H9 (cell line): ENCODE results near the gene SPATA20. TPM values are rescaled to one million over a fixed set of nuclear protein-coding genes. Genes with fewer than 3 reads are reported as not detected.
A peak's percentile ranks its signal among the peaks of the same experiment; 100 is the strongest.

ENCODE experiments used
- DNase-seq: peaks from one replicate; pipeline ENCODE4 v3.0.0-alpha.2; 2017
- H2AFZ ChIP-seq: one replicate; pipeline ENCODE4 v1.6.1; 2013; ENCODE audit warnings: mild to moderate bottlenecking, low read length, control low read depth, moderate library complexity
- H2AK5ac ChIP-seq: 2 replicates; pipeline ENCODE4 v1.6.1; 2013; ENCODE audit warnings: low read length, control low read depth, mixed read lengths; ENCODE audit not compliant: insufficient read length
- H2BK120ac ChIP-seq: one replicate; pipeline ENCODE4 v1.6.1; 2013; ENCODE audit warnings: low read depth, mild to moderate bottlenecking, low read length, control low read depth, inconsistent platforms; ENCODE audit not compliant: poor library complexity, severe bottlenecking
- H2BK12ac ChIP-seq: 2 replicates; pipeline ENCODE4 v1.6.1; 2013; ENCODE audit warnings: low read length, control low read depth, mixed read lengths, low read depth; ENCODE audit not compliant: insufficient read length
- H2BK15ac ChIP-seq: 2 replicates; pipeline ENCODE4 v1.6.1; 2013; ENCODE audit warnings: low read depth, low read length, control low read depth
- H2BK20ac ChIP-seq: one replicate; pipeline ENCODE4 v1.6.1; 2013; ENCODE audit warnings: low read depth, mild to moderate bottlenecking, low read length, control low read depth, inconsistent platforms; ENCODE audit not compliant: poor library complexity, severe bottlenecking
- H2BK5ac ChIP-seq: 2 replicates; pipeline ENCODE4 v1.6.1; 2013; ENCODE audit warnings: low read length, control low read depth, mixed read lengths; ENCODE audit not compliant: insufficient read length
- H3K14ac ChIP-seq: 2 replicates; pipeline ENCODE4 v1.6.1; 2013; ENCODE audit warnings: low read length, control low read depth; ENCODE audit not compliant: insufficient read depth
- H3K18ac ChIP-seq: 2 replicates; pipeline ENCODE4 v1.6.1; 2013; ENCODE audit warnings: low read depth, mild to moderate bottlenecking, mixed read lengths, low read length, control low read depth; ENCODE audit not compliant: insufficient read length
- H3K23ac ChIP-seq: 2 replicates; pipeline ENCODE4 v1.6.1; 2013; ENCODE audit warnings: low read length, control low read depth, mixed read lengths, low read depth; ENCODE audit not compliant: insufficient read length
- H3K23me2 ChIP-seq: 2 replicates; pipeline ENCODE4 v1.6.1; 2013; ENCODE audit warnings: low read depth, mild to moderate bottlenecking, mixed read lengths, low read length, control low read depth; ENCODE audit not compliant: insufficient read length, poor library complexity, severe bottlenecking
- H3K27ac ChIP-seq: 2 replicates; pipeline ENCODE4 v1.5.1; 2013; ENCODE audit warnings: low read length, control low read depth, mixed read lengths, low read depth; ENCODE audit not compliant: insufficient read length
- H3K27me3 ChIP-seq: 2 replicates; pipeline ENCODE4 v1.6.1; 2013; ENCODE audit warnings: low read length, control low read depth, inconsistent platforms; ENCODE audit not compliant: insufficient read depth
- H3K4ac ChIP-seq: 2 replicates; pipeline ENCODE4 v1.6.1; 2013; ENCODE audit warnings: low read depth, mild to moderate bottlenecking, control low read depth, inconsistent platforms, low read length, moderate library complexity
- H3K4me1 ChIP-seq: 2 replicates; pipeline ENCODE4 v1.6.1; 2013; ENCODE audit warnings: low read length, control low read depth, inconsistent platforms; ENCODE audit not compliant: insufficient read depth
- H3K4me2 ChIP-seq: 2 replicates; pipeline ENCODE4 v1.6.1; 2013; ENCODE audit warnings: low read length, control low read depth, mixed read lengths; ENCODE audit not compliant: insufficient read length, insufficient read depth
- H3K56ac ChIP-seq: 2 replicates; pipeline ENCODE4 v1.6.1; 2013; ENCODE audit warnings: low read depth, mild to moderate bottlenecking, mixed read lengths, low read length, control low read depth; ENCODE audit not compliant: insufficient read length
- H3K79me1 ChIP-seq: 2 replicates; pipeline ENCODE4 v1.6.1; 2013; ENCODE audit warnings: low read depth, mild to moderate bottlenecking, moderate library complexity, low read length, control low read depth, inconsistent platforms; ENCODE audit not compliant: insufficient read depth, poor library complexity, severe bottlenecking
- H3K79me2 ChIP-seq: 2 replicates; pipeline ENCODE4 v1.6.1; 2013; ENCODE audit warnings: low read length, control low read depth, inconsistent platforms; ENCODE audit not compliant: insufficient read depth
- H3K9ac ChIP-seq: 2 replicates; pipeline ENCODE4 v1.6.1; 2013; ENCODE audit warnings: low read length, control low read depth, mixed read lengths; ENCODE audit not compliant: insufficient read length; ENCODE audit errors: extremely low read depth
- H3K9me3 ChIP-seq: one replicate; pipeline ENCODE4 v1.6.1; 2013; ENCODE audit warnings: low read depth, low read length, inconsistent platforms; ENCODE audit not compliant: control insufficient read depth
- H3T11ph ChIP-seq: one replicate; pipeline ENCODE4 v1.6.1; 2013; ENCODE audit warnings: mild to moderate bottlenecking, low read length, control low read depth, inconsistent platforms
- H4K20me1 ChIP-seq: one replicate; pipeline ENCODE4 v1.6.1; 2013; ENCODE audit not compliant: control insufficient read depth, insufficient read length, insufficient read depth
- H4K5ac ChIP-seq: 2 replicates; pipeline ENCODE4 v1.6.1; 2013; ENCODE audit warnings: low read depth, mild to moderate bottlenecking, mixed read lengths, low read length, control low read depth; ENCODE audit not compliant: insufficient read length
- H4K8ac ChIP-seq: replicated peaks from 2 replicates; pipeline ENCODE4 v1.6.1; 2013; ENCODE audit warnings: low read length, control low read depth, mixed read lengths, low read depth; ENCODE audit not compliant: insufficient read length
- H4K91ac ChIP-seq: 2 replicates; pipeline ENCODE4 v1.6.1; 2013; ENCODE audit warnings: low read depth, mild to moderate bottlenecking, moderate library complexity, mixed read lengths, low read length, control low read depth; ENCODE audit not compliant: insufficient read length
- H3K27ac Mint-ChIP-seq, 3 experiments: 2 replicates in 2 of 3; 3 replicates in 1 of 3; pipeline ENCODE4 v1.8.0; 2020 to 2021; ENCODE audit warnings: mixed read lengths in 3 of 3, mild to moderate bottlenecking in 1 of 3, moderate library complexity in 1 of 3
- H3K27me3 Mint-ChIP-seq: 2 replicates; pipeline ENCODE4 v1.8.0; 2021; ENCODE audit warnings: low read depth, mild to moderate bottlenecking, moderate library complexity, mixed read lengths
- H3K36me3 Mint-ChIP-seq, 3 experiments: 2 replicates in 2 of 3; 3 replicates in 1 of 3; pipeline ENCODE4 v1.8.0; 2020 to 2021; ENCODE audit warnings: low read depth in 3 of 3, mixed read lengths in 3 of 3; ENCODE audit not compliant: insufficient read depth in 1 of 3
- H3K4me1 Mint-ChIP-seq, 2 experiments: 2 replicates each; pipeline ENCODE4 v1.8.0; 2020; ENCODE audit warnings: mixed read lengths in 2 of 2
- H3K4me3 Mint-ChIP-seq, 2 experiments: 2 replicates in 1 of 2; 3 replicates in 1 of 2; pipeline ENCODE4 v1.8.0; 2020 to 2021; ENCODE audit warnings: mild to moderate bottlenecking in 2 of 2, mixed read lengths in 2 of 2, moderate library complexity in 1 of 2
- H3K9me3 Mint-ChIP-seq, 2 experiments: 2 replicates in 1 of 2; 3 replicates in 1 of 2; pipeline ENCODE4 v1.8.0; 2020; ENCODE audit warnings: mild to moderate bottlenecking in 2 of 2, mixed read lengths in 2 of 2, moderate library complexity in 1 of 2
- WGBS: extraction: QIAGEN DNeasy Blood & Tissue Kit; methylation state at CpG from one replicate; pipeline ENCODE4 v1.1.7; 2013; ENCODE audit warnings: missing lambda C conversion rate, low lambda C conversion rate, mixed read lengths; ENCODE audit not compliant: insufficient read length; ENCODE audit errors: extremely low coverage; 5-methylcytosine and 5-hydroxymethylcytosine counted together
- total RNA-seq: library from RNA; stranded (reverse); gene quantifications from 2 replicates; pipeline ENCODE4 v1.2.1, GENCODE V29; 2021
- TF ChIP-seq, protein P1 (sequence below): fragments of 200-600 bp; sonication (generic); conservative IDR thresholded peaks from 3 replicates; pipeline ENCODE4 v1.8.0; 2021; ENCODE audit warnings: antibody characterized with exemption, mild to moderate bottlenecking

The SPATA20 gene
- total RNA-seq, 1 experiment from 2014 or later, result 23.9 TPM

DNA sequence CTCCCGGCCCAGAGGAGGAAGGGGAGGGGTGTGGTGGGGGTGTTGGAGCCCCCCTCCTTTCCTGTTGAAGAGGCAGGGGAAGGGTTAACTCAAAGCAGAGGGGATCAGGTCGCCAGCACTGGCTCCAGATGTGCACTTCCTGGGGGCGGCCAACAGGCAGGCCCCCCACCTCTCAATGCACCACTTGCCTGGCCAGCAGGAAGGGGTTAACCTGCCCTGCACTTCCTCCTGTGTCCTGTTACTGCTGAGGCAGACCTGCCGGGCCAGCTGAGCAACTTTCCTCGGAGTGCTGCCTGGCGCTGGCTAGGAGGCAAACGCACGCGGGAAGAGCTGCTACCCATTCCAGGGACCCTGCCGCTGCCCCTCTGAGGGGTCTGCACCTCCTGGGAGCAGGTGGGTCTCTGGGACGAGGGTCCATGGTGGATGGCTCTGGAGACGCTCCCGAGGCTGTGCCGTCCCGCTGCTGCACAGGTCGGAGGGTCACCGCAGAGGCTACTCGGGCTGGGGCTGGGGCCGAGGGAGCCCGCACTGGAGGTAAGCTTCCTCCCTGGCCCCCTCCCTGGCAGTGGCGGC, 14.4 kb upstream of the SPATA20 start, which contains the start of gene EPN3:
Gene EPN3 (plus strand): TSS at position 284 of the 573 bp plus-strand sequence. CDS start 3,822 bp downstream, outside the sequence.
- H3K18ac ChIP-seq, result no peak within 1 kb of the TSS
- H3K27ac Mint-ChIP-seq, result peak within 1 kb of the TSS in 1 of 3 experiments; percentile 28; a peak in 1 of 7 replicates

More for the DNA sequence above, 14.4 kb upstream of the SPATA20 start, which contains the start of gene EPN3:
- H3K9me3 Mint-ChIP-seq, result no peaks in the 10 kb centered on the region; a peak in 1 of 5 replicates
- H2AFZ ChIP-seq, result no peak within 1 kb of the TSS
- H2BK20ac ChIP-seq, result no peak within 1 kb of the TSS
- H4K20me1 ChIP-seq, result no peaks in the 10 kb centered on the region
- H2BK120ac ChIP-seq, result no peak within 1 kb of the TSS
- no peak within 1 kb of the TSS for H3K4ac ChIP-seq
- no peaks in the 10 kb centered on the region; the same call in 1 of the 2 replicates for H3K27me3 ChIP-seq
- H3K9me3 ChIP-seq, result no peaks in the 10 kb centered on the region
- no peak within 1 kb of the TSS for H3K9ac ChIP-seq
- peaks cover 17% of the 10 kb centered on the region for H3K23me2 ChIP-seq
- no peak within 1 kb of the TSS for H2BK12ac ChIP-seq
- H3K79me1 ChIP-seq, result no peaks in the 10 kb centered on the region
- WGBS, result no CpG with 5 or more reads among the region's 21 CpGs
- TF ChIP-seq, protein P1, sequence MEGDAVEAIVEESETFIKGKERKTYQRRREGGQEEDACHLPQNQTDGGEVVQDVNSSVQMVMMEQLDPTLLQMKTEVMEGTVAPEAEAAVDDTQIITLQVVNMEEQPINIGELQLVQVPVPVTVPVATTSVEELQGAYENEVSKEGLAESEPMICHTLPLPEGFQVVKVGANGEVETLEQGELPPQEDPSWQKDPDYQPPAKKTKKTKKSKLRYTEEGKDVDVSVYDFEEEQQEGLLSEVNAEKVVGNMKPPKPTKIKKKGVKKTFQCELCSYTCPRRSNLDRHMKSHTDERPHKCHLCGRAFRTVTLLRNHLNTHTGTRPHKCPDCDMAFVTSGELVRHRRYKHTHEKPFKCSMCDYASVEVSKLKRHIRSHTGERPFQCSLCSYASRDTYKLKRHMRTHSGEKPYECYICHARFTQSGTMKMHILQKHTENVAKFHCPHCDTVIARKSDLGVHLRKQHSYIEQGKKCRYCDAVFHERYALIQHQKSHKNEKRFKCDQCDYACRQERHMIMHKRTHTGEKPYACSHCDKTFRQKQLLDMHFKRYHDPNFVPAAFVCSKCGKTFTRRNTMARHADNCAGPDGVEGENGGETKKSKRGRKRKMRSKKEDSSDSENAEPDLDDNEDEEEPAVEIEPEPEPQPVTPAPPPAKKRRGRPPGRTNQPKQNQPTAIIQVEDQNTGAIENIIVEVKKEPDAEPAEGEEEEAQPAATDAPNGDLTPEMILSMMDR, result no peak
- H4K5ac ChIP-seq, result no peak within 1 kb of the TSS
- H3K56ac ChIP-seq, result no peak within 1 kb of the TSS
- H3K27me3 Mint-ChIP-seq, result peaks cover 54% of the 10 kb centered on the region
- H3K36me3 Mint-ChIP-seq, result peaks cover 0 to 5% (median 0%) of the 10 kb centered on the region in 3 experiments; a peak in 3 of 7 replicates
- H3K4me2 ChIP-seq, result peak within 1 kb of the TSS; percentile 70
- H4K8ac ChIP-seq, result no peak within 1 kb of the TSS
- no peak within 1 kb of the TSS for H3K14ac ChIP-seq
- H2BK5ac ChIP-seq, result no peak within 1 kb of the TSS
- H3K27ac ChIP-seq, result no peak within 1 kb of the TSS
- H3K4me3 Mint-ChIP-seq, result peak within 1 kb of the TSS; percentile 65 to 84
- H3K79me2 ChIP-seq, result no peaks in the 10 kb centered on the region
- peaks cover 37 to 39% of the 10 kb centered on the region in 2 experiments for H3K4me1 Mint-ChIP-seq
- peak; percentile 88 for DNase-seq
- no peak within 1 kb of the TSS for H3T11ph ChIP-seq
- no peak within 1 kb of the TSS for H4K91ac ChIP-seq
- no peak within 1 kb of the TSS for H2BK15ac ChIP-seq
- H3K23ac ChIP-seq, result no peak within 1 kb of the TSS
- H2AK5ac ChIP-seq, result no peak within 1 kb of the TSS
- peaks cover 3% of the 10 kb centered on the region; the same call in 1 of the 2 replicates for H3K4me1 ChIP-seq
